ENCODE measurements around the gene BEX1. TPM values are rescaled to one million over a fixed set of nuclear protein-coding genes. Genes with fewer than 3 reads are reported as not detected.

BEX1 gene
- total RNA-seq (2022; extraction: Qiagen RNA extraction; ENCODE audit: low read depth), result not detected in 5 replicates

DNA sequence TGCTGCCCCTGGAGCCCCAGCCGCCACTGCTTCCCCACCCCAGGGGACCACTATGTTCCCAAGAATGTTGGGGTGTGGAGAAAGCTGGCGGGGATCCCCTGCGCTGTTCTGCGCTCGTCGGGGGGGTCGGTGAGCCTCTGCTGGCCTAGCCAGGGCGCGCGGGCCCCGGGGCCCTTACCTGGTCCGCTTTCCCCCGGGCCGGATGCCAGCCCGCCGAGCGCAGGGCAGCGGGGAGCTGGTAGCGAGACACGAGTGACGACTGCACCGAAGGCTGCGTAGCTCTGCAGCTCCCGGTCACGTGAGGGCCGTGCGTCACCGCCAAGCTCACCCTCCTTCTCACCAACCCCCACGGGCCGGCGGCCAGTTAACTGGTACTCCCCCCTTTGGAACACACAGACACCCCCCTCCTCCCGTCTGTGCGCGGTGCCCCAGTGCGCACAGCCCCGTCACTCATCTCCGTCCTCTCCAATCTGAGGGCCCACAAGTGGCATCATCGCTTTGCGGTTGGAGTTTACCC, at the start of gene BEX1:
BEX1 (minus strand) TSS at position 254 of the 517 bp plus-strand sequence. CDS start 897 bp downstream, outside the sequence.

DNA sequence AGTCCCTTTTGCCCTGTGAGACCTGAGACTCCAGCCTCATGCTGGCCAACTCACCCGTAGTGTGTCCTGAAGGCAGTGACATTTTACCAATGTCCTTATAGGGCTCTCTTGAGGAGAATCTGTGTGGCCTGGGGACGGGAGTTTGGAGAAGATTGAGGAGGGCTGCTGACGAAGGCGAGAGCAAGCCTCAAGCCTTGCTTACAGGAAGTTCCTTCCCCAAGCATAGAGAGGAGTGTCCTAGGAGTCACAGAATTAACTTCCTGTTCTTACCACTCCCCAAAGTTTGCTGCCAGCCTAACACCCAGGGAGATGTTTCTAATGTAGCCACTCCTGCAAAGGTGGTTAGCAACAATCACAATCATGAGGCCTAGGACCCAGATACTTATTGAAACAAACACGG, 29.0 kb upstream of the BEX1 start, which contains the start of gene NXF3:
NXF3 (minus strand) TSS at position 202 of the 400 bp plus-strand sequence; CDS start at position 82, 120 bp downstream.

Other genes starting within 250 kb of the BEX1 start
- 0.13 to 0.21 TPM (median 0.15 TPM) in 3 of 5 replicates, not detected in the others for gene RAB40AL, start 126.9 kb downstream of the BEX1 start, total RNA-seq (2022; extraction: Qiagen RNA extraction; ENCODE audit: low read depth)
- 0.03 to 0.07 TPM in 2 of 5 replicates, not detected in the others for gene NXF3, start 29.0 kb upstream of the BEX1 start, total RNA-seq (2022; extraction: Qiagen RNA extraction; ENCODE audit: low read depth)
- gene BEX4, start 150.9 kb upstream of the BEX1 start, total RNA-seq (2022; extraction: Qiagen RNA extraction; ENCODE audit: low read depth), result 1.9 to 3.5 TPM (median 2.0 TPM) in 5 replicates
- gene TCEAL8, start 191.0 kb upstream of the BEX1 start, total RNA-seq (2022; extraction: Qiagen RNA extraction; ENCODE audit: low read depth), result 24.8 to 38.1 TPM (median 30.7 TPM) in 5 replicates
- not detected in 5 replicates for gene TCEAL5, start 212.6 kb upstream of the BEX1 start, total RNA-seq (2022; extraction: Qiagen RNA extraction; ENCODE audit: low read depth)
- 8.5 to 13.9 TPM (median 9.9 TPM) in 5 replicates for gene BEX2, start 246.8 kb upstream of the BEX1 start, total RNA-seq (2022; extraction: Qiagen RNA extraction; ENCODE audit: low read depth)

Measured in A549 treated with DMSO at 1 μM for 4 hours (cell line).